ENCODE measurements around the gene UBXN1.

Gene UBXN1, protein sequence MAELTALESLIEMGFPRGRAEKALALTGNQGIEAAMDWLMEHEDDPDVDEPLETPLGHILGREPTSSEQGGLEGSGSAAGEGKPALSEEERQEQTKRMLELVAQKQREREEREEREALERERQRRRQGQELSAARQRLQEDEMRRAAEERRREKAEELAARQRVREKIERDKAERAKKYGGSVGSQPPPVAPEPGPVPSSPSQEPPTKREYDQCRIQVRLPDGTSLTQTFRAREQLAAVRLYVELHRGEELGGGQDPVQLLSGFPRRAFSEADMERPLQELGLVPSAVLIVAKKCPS

DNA sequence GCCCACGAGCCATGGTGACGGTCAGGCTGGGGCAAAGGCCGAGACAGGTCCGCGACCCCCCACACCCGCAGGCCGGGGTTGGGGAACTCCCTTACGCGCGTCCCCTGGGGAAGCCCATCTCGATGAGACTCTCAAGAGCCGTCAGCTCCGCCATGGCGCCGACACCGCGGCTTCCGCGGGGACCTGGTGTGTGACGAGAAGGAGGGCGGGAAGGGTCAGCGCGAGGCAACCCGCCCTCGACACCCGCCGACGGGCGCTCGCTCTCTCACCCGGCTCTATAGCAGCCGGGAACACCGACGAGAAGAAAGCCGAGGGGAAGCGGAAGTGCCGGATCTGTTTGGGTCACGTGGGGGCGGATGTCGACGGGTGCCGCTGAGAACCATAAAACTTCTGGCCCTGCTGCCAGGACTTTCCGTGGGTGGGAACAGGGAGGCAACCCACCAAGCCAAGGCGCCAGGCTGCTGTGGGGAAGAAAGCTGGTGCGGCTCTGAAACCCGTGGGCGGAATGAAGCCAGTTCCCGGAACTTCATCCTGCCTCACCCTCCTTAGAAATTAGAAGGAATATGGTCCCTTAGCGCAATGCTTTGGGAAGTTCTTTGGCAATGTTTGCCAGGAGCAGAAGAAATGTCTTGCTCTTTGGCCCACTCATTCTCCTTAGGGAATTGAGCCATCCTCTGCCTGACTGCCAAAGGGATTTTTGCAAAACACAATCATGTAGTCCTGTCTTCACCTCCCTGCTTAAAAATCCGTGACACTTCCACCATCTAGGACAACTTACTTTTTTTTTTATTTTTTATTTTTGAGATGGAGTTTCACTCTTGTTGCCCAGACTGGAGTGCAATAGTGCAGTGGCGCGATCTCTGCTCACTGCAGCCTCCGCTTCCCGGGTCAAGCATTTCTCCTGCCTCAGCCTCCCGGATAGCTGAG, at the start of gene UBXN1:
Gene UBXN1 (minus strand): TSS at position 304 of the 927 bp plus-strand sequence. CDS start 150 bp downstream, at position 154.
- peak; percentile 93 for DNase-seq (ENCODE audit: low spot score)

DNA sequence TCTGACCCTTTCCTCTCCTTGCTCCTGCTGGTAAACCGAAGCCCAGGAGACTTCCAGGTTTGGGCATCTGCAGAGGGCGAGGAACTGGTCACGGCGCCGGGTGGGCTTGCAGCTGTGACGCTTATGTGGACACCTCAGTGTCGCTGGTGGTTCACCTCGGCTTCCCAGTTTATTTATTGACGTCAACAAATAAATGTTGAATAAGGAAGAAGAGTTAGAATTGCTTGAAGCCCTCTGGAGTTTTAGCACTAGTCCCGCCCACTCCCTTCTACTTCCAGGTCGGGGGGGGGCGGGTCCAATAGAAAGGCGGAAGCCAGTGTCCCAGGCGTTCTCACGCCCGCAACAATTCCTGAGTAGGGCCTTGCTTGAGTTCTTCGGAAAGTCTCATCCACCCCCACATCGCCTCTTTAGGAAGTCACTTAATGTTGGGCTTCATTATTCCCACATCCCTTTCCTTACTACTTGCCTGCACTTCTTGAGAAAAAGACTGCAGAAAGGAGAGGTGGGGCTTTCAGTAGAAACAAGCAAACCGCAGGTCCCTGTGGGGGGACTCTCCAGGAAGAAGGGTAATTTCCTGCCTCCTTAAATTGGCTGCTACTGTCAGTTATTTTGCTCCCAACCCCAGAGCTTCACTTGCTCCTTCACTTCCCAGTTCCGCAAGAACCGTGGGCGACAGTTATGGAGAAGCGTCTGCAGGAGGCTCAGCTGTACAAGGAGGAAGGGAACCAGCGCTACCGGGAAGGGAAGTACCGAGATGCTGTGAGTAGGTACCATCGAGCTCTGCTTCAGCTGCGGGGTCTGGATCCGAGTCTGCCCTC, 49.5 kb upstream of the UBXN1 start, which contains the start of gene TTC9C:
Gene TTC9C (plus strand): TSS at position 316 of the 818 bp plus-strand sequence. CDS start 363 bp downstream, at position 679.
- DNase-seq (ENCODE audit: low spot score) = peak; percentile 93

DNA sequence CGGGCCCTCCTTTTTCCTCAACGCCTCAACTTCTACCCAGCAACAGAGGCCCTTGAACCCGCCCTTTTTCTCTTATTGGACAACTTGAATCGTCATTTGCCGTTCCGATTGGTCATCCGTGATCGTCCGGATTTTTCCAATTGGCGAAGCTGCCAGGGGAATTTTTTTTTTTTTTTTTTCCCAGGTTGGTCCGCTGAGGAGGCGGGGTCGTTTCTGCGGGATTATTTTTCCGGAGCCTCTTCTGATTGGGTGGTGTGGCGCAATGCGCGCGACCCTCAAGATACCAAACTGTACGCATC, 48.9 kb upstream of the UBXN1 start:
- DNase-seq (ENCODE audit: low spot score) = peak; percentile 98

DNA sequence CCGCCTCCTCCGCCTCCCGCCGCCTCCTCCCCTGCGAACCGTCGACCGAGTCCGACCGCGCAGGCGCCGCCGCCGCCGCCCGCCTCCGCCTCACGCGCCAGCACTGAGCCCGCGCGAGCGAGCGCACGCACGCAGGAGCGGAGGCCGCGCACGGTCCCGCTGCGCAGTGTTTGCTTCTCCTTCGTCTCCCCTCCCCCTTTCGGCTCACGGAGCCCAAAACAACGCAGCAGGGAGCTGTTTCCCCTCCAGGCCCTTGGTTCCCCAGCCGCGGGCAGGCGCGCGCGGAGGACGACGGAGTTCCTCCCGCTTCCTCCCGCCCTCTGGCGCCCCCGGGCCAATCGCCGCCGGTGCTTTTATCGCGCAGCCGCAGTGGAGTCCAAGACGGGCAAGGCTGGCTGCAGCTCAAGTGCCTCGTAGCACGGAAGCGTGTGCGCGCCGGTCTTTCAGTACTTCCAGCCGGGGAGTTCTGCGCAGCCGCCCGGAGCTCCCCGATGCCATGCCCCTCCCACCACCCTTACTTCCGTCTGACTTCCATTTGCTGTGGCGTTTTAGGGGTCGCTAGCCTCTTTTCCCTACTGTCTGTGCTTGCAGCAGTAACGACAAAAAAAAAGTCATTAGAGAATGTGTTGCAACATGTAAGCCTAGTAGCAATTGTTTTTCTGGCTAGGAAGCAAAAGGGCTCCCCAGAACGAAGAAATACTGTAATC, 48.4 kb upstream of the UBXN1 start, which contains the start of gene HNRNPUL2:
Gene HNRNPUL2 (minus strand): TSS at position 293 of the 707 bp plus-strand sequence. CDS start 301 bp downstream, outside the sequence.
- peak; percentile 99 for DNase-seq (ENCODE audit: low spot score)

DNA sequence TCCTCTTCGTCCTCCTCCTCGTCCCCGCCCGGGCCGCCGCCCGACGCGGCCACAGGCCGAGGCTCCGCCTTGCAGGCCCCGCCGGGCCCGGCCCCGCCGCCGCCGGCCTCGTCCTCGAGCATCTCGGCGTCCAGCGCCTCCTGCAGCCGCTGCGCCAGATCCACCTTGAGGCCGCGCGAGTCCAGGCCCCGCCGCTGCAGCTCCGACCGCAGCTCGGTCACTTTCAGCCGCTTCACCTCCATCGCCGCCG, 48.0 kb upstream of the UBXN1 start:
- DNase-seq (ENCODE audit: low spot score) = no peak

DNA sequence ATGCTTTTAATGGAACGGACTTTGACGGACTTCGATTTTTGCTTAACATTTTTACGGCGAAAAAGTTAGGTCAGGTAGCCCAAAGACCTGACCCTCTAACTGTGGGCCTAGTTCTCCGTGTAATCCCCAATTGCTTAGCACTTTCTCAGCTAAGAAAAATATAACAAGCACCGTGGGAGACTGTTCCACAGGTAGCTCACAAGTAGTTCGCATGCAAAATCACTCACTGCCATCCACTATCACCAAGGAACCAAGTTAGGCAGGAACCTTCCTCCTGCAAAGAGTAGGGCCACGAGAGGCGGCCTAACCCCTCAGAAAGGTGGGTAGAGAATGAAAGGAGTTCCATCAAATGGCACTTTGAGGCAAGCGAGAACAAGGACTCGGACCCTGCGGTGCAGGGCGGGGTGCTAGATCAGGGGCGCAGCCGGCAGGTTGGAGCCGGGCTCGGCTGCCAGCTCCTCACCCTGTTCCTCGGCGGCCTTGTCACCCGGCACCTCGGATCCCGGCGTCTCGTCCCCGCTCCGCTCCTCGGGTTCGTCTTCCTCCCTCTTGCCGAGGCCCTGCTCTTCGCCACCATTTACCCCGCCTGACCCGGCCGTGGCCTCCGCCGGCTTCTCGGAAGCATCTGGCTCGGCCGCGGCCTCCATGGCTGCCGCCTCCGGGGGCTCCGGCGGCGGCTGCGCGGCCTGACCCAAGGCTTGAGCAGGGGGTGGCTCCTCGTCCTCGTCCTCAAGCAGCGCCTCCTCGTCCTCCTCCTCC, 47.5 kb upstream of the UBXN1 start:
- no peak for DNase-seq (ENCODE audit: low spot score)

DNA sequence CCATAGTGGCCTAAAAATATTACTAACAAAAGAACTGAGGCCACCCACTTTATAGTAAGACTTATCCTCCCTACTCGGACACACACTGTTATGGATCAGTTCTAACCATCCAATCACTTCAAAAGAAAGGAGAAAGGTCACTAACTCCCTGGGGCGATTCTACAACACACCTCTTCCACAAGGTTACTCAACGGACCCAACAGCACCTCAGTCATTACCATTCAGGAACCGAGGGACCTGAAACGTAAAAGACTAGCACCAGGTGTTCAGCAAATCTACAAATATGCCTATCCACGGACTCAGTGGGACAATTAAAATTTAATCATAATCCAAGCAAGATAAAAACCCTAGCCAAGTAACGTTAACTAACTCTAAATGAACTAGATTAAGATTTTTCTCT, 46.8 kb upstream of the UBXN1 start:
- no peak for DNase-seq (ENCODE audit: low spot score)

DNA sequence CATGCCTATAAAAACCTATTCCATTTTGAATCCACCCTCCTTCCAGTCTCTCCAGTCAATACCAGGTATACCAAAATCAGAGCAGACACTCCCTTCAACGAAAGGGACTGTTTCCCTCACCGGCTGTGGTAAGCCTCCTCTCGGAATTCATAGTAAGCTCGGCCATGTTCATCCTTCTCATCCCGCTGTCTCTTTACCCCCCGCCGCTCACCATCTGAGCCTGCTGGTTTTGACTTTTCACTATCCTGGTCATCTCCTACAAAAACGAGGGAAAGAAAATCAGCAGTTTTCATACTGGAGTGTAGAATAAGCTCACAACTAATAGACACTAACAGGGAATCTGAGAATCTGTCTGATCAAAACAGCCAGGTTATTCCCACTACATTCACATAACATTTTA, 45.3 kb upstream of the UBXN1 start:
- no peak for DNase-seq (ENCODE audit: low spot score)

DNA sequence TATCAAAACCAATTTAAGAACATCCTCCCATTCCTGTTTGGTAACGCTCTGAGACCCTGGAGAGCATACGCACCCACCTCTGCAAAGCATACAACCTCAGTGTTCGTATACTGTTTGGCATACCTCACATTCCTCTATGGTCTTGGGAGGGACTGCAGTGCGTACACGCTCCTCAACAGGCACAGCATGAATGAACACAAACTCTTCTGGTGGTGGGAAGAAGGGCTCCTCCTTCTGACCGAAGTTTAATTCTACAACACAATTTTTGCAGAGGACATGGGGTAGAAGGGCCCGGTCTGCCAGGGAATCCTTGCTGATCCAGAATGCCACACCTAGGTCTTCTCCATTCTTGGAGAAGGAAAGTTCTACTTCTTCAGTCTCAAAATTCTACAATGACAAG, 43.1 kb upstream of the UBXN1 start:
- DNase-seq (ENCODE audit: low spot score) = no peak

DNA sequence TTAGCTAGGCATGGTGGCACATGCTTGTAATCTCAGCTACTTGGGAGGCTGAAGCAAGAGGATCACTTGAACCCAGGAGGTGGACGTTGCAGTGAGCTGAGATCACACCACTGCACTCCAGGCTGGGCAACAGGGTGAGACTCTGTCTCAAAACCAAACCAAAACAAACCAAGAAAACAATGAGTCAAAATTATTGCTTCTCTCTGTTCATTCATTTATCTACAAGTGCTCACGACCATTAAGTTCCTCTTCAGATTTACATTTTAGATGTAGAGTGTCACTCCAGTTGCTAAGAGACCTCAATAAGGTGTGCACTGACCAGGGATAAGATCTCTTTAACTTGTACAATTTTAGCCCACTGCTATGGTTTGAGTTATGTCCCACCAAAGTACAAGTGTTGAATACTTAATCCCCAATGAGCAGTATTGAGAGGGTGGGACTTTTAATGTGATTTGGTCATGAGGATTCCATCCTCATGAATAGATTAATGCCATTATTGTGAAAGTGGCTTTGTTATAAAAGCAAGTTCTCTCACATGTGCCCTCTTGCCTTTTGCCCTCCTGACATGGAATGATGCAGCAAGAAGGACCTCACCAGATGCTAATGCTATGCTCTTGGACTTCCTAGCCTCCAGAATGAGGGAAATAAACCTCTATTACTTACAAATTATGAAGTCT, 40.6 kb upstream of the UBXN1 start:
- DNase-seq (ENCODE audit: low spot score) = no peak

DNA sequence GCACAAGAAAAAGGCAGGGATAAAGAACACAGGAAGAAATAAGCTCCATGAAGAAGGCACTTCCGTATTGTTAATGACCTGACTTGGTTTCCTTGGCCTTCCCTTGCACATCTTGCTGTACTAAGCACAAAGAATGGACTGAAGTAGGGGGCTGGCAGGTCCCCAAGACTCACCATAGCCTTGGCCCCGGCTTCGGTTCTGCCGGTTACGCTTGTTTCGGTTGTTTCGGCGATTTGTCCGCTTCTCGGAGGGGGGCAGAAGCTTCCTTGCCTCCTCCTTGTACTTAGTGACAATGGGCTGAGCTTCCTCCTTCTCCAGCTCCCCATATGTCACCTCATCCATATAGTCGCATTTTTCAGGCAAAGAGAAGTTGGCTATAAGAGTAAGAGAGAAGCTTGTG, 37.9 kb upstream of the UBXN1 start:
- no peak for DNase-seq (ENCODE audit: low spot score)

DNA sequence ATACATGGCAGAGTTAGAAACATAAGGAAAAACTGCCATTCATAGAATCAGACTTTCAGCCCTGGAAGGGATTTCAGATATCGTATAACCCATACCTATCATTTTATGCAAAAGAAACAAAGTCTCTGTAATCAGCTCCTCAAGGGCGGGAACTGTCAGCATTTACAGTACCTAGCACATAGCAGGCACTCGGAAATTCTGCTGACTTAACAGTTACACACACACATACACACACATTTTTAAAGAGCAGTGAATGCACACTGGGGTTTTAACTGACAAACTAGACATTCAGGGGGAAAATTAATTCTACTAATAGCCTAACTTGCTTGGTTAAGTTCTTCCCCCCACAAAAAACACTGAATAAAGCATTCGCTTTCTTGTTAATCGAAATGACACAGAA, 37.3 kb upstream of the UBXN1 start:
- no peak for DNase-seq (ENCODE audit: low spot score)

DNA sequence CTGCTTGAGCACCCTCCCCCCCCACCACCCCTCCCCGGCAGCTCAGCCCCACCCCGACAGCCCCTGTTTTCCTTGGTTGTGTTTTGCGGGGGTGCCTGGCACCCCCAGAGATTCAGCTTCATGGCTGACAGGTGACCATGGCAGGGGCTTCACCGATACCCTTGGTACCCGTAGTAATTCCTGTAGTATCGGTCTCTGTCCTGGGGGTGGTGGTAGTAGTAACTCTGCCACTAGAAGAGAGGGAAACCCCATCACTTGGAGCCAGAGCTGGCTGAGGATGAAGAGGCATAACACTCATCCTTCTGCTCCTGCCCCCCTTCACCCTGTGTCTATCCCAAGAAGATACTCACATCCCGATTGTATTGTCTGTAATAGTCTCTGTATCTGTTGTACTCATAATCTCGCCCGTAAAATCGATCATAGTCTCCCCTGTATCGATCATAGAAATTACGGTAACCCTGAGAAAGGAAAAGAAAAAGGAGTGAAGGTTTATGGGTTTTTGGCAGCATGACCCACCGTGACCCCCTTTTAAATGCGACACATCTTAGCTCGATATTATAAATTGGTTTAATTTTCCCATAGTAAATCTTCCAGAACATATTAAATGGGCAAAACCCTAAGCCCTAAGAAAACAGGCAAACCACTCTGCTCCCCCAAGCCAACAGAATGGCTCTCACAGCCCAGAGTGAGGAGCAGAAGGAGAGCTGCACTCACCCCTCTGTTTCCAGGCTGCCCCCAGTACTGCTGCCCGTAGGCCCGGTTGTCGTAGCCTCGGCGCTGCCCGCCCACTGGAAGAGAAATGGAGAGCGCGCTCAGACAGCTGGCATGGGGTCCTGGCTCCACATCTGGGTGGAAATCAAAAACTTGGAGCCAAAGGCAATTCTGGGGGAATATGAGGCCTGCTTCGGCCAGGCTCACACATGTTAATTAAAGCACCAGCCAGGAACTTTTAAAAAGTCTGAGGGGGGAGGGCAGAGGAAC, 36.6 kb upstream of the UBXN1 start:
- DNase-seq (ENCODE audit: low spot score) = no peak

DNA sequence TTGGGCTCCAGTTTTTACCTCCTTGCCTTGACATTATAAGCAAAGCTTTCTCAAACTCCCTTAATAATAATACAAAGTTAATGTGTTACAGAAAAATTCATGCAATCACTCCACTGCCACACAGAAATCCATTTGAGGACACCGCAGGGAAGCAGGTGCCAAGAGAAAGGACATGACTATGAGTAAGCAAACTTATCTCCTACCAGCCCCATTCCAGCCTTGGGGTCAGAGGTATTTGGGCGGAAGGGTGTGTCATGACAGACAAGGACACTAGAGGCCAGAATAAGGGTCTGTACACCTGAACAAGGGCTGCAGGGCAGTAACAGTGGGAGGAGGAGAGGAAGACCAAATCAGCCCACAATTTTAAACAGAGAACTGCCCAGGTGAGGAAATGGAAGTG, 34.5 kb upstream of the UBXN1 start:
- no peak for DNase-seq (ENCODE audit: low spot score)

DNA sequence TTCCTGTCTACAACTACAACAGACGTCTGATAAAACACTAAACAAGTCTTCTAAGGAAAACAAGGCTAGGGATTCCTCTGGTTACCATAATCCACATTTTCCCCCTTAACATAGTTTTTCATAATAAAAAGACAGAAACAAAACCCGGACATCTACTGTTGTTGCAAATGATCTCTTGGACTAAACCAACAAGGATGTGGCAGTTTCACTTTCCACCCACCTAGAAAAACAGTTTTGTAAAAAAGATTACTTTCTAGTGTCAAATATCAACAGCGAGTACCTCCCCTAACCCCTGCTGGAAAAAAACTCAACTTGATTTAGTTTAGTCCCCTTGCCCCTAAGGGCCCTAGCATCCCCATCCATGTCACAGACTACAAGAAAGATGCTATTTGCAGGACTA, 34.0 kb upstream of the UBXN1 start:
- DNase-seq (ENCODE audit: low spot score) = no peak

DNA sequence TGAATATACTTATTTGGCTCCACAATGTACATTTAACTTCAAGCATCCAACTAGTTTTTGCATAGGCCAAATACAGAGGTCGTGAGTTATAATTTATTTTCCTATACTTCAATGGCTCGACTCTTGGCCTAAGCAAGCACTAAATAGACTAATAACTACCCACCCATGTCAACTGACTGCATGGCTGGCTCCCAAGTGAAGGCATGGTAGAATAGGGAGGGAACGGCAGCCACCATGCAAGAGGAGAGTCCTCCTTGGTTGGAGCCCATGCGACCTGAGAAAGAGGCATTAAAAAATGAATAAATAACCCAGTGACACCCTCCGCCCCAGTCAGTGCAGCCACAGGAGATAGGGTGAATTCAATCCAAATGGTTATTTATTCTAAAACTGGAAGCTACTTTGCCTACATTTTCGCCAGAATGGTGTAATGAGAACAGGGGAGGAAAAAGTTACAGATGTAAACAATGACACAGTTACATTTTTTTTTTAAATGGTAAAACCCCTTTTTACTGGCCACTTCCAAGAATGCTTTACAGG, 33.5 kb upstream of the UBXN1 start:
- no peak for DNase-seq (ENCODE audit: low spot score)

DNA sequence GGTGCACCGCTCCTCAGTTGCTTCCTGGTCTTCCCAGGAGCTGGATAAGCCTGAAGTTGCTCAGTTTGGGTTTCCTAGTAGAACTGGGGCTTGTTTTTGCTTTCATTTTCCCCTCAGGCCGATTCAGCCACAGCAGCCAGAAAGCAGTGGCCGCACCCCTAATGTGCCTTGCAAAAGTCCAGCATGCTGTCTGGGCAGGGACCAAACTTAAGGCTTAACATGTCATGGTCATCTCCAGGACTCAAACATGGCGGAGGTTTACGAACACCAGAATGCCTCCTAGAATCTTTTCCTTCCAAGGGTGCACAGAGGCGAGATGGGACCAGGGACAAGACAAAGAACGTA, 31.1 kb upstream of the UBXN1 start:
- DNase-seq (ENCODE audit: low spot score) = no peak

DNA sequence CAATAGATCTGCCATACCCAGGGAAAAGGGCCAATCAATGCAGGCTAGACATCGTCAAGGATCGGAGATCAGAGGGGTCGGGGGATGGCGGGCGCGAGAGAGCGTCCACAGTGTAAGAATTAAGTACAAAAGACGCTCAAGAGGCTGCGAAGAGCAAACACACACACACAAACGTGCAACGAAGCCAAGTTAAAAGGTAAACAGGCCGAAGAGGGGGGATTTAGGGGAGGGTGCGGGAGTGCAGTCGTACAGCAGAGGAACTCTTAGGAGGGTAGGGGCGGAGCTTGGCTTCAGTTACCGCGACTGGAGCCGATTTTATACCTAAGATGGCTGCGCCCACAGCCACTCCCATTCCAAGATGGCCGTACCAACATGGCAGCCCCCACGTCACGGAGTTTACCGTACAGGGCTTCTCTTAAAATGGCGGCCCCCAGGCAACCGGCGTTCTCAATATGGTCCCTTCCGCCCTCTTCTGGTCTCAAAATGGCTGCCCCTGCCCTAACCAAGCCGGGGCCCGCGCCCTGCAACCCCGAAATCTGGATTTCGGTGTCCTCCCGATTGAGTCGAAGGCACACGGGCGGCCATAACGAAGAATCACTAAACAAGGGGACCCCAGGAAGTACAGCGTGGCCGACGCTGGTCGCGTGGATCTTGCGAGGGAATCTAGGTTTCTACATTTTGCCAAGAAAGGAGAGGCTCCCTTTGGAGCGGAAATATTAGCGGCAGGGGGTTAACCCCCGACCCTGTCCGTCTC, 30.6 kb upstream of the UBXN1 start:
- peak; percentile 88 for DNase-seq (ENCODE audit: low spot score)

DNA sequence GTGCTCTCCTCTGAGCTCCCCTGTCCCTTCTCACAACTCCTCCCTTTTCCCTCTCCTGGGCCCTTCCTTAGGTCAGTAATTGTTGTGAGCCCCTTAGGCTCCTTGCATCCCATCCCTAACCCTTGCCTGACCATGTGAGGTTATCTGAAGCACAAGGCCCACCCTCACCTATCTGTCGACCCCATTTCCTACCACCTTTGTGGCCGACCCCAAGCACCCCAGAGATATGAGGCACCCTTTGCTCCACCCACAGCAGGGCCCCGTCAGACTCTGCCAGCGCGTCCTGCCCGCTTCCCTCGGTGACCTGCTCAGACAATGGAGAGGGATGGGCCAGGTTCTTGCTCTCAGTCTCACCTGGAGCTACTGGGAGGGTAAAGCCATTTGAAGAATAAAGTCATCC, 29.9 kb upstream of the UBXN1 start:
- no peak for DNase-seq (ENCODE audit: low spot score)

Data from RKO (cell line).